Activated CD8-positive, alpha-beta memory T cell treated with anti-CD3 and anti-CD28 coated beads for 24 hours (primary cell): ENCODE results near the gene CNTN2.

Experiments used
- DNase-seq: peaks from one replicate; pipeline ENCODE4 v3.0.0-alpha.2; 2020

CNTN2 gene

GRCh38 chr1:205042911-205043806 lies at the start of gene CNTN2:
CNTN2 (plus strand) TSS chr1:205043212; CDS start chr1:205053186, 9,974 bp downstream.
- DNase-seq, result no peak

GRCh38 chr1:204994086-204994862 lies 48.7 kb upstream of the CNTN2 start:
- no peak for DNase-seq

- DNase-seq, result no peak
Observed at GRCh38 chr1:204996981-204997380, 46.0 kb upstream of the CNTN2 start.

- no peak for DNase-seq
Observed at GRCh38 chr1:204997591-204998355, 45.2 kb upstream of the CNTN2 start.

- DNase-seq, result no peak
Observed at GRCh38 chr1:205001162-205001561, 41.9 kb upstream of the CNTN2 start.

- no peak for DNase-seq
Observed at GRCh38 chr1:205002705-205003104, 40.3 kb upstream of the CNTN2 start.

GRCh38 chr1:205003358-205004131 lies 39.5 kb upstream of the CNTN2 start:
- no peak for DNase-seq

GRCh38 chr1:205004351-205004750 lies 38.7 kb upstream of the CNTN2 start:
- no peak for DNase-seq

GRCh38 chr1:205008896-205009295 lies 34.1 kb upstream of the CNTN2 start:
- DNase-seq, result no peak

- no peak for DNase-seq
Observed at GRCh38 chr1:205009670-205010069, 33.3 kb upstream of the CNTN2 start.

- no peak for DNase-seq
Observed at GRCh38 chr1:205012391-205013140, 30.4 kb upstream of the CNTN2 start.

GRCh38 chr1:205013683-205014367 lies 29.2 kb upstream of the CNTN2 start:
- no peak for DNase-seq

GRCh38 chr1:205014783-205015182 lies 28.2 kb upstream of the CNTN2 start:
- no peak for DNase-seq

- no peak for DNase-seq
Observed at GRCh38 chr1:205015241-205015640, 27.8 kb upstream of the CNTN2 start.

- DNase-seq, result no peak
Observed at GRCh38 chr1:205016075-205016474, 26.9 kb upstream of the CNTN2 start.

- no peak for DNase-seq
Observed at GRCh38 chr1:205016584-205016983, 26.4 kb upstream of the CNTN2 start.

GRCh38 chr1:205017001-205017400 lies 26.0 kb upstream of the CNTN2 start:
- no peak for DNase-seq

- no peak for DNase-seq
Observed at GRCh38 chr1:205017766-205018165, 25.2 kb upstream of the CNTN2 start.

GRCh38 chr1:205018381-205018780 lies 24.6 kb upstream of the CNTN2 start:
- no peak for DNase-seq

GRCh38 chr1:205020466-205020865 lies 22.5 kb upstream of the CNTN2 start:
- DNase-seq, result no peak

GRCh38 chr1:205024679-205025078 lies 18.3 kb upstream of the CNTN2 start:
- no peak for DNase-seq
